ENCODE measurements around the gene VRK3.

VRK3 gene

GRCh38 chr19:50030225-50030624, 5.1 kb upstream of the VRK3 start:
- no peak for DNase-seq (ENCODE audit: low read depth in 3 of 3)

- DNase-seq (ENCODE audit: low read depth in 3 of 3), result no peak
Measured at GRCh38 chr19:50026550-50026906, 1.4 kb upstream of the VRK3 start.

GRCh38 chr19:50025794-50026549, 800 bp upstream of the VRK3 start, which contains the start of gene ZNF473:
Gene ZNF473 (plus strand): TSS chr19:50026005. CDS start chr19:50031083, 5,078 bp downstream.
- DNase-seq (ENCODE audit: low read depth in 3 of 3), result peak; percentile 68 to 84 (median 81)

- no peak for DNase-seq (ENCODE audit: low read depth in 3 of 3)
Measured at GRCh38 chr19:50024719-50025021, 502 bp downstream of the VRK3 start.

GRCh38 chr19:50022823-50023222, 2.3 kb downstream of the VRK3 start:
- no peak for DNase-seq (ENCODE audit: low read depth in 3 of 3)

- no peak for DNase-seq (ENCODE audit: low read depth in 3 of 3)
Measured at GRCh38 chr19:50020481-50020880, 4.7 kb downstream of the VRK3 start.

GRCh38 chr19:50016225-50016807, 8.9 kb downstream of the VRK3 start:
- DNase-seq (ENCODE audit: low read depth in 3 of 3), result no peak

GRCh38 chr19:50008532-50008931, 16.6 kb downstream of the VRK3 start:
- no peak for DNase-seq (ENCODE audit: low read depth in 3 of 3)

GRCh38 chr19:50007947-50008346, 17.2 kb downstream of the VRK3 start:
- no peak for DNase-seq (ENCODE audit: low read depth in 3 of 3)

- no peak for DNase-seq (ENCODE audit: low read depth in 3 of 3)
Measured at GRCh38 chr19:50007170-50007569, 18.0 kb downstream of the VRK3 start.

GRCh38 chr19:50005428-50005827, 19.7 kb downstream of the VRK3 start:
- no peak for DNase-seq (ENCODE audit: low read depth in 3 of 3)

- no peak for DNase-seq (ENCODE audit: low read depth in 3 of 3)
Measured at GRCh38 chr19:50003810-50004419, 21.3 kb downstream of the VRK3 start.

GRCh38 chr19:50003254-50003788, 21.9 kb downstream of the VRK3 start:
- no peak for DNase-seq (ENCODE audit: low read depth in 3 of 3)

- no peak for DNase-seq (ENCODE audit: low read depth in 3 of 3)
Measured at GRCh38 chr19:50002386-50002960, 22.7 kb downstream of the VRK3 start.

- DNase-seq (ENCODE audit: low read depth in 3 of 3), result no peak
Measured at GRCh38 chr19:50001775-50002174, 23.4 kb downstream of the VRK3 start.

GRCh38 chr19:50000841-50001557, 24.2 kb downstream of the VRK3 start:
- no peak for DNase-seq (ENCODE audit: low read depth in 3 of 3)

- DNase-seq (ENCODE audit: low read depth in 3 of 3), result no peak
Measured at GRCh38 chr19:50000038-50000840, 24.9 kb downstream of the VRK3 start.

- no peak for DNase-seq (ENCODE audit: low read depth in 3 of 3)
Measured at GRCh38 chr19:49999371-50000010, 25.7 kb downstream of the VRK3 start.

GRCh38 chr19:49997709-49998108, 27.5 kb downstream of the VRK3 start:
- DNase-seq (ENCODE audit: low read depth in 3 of 3), result no peak

GRCh38 chr19:49988433-49988832, 36.7 kb downstream of the VRK3 start:
- no peak for DNase-seq (ENCODE audit: low read depth in 3 of 3)

GRCh38 chr19:49988007-49988406, 37.2 kb downstream of the VRK3 start:
- DNase-seq (ENCODE audit: low read depth in 3 of 3), result no peak

All from stimulated activated CD4-positive, alpha-beta T cell treated with anti-CD3 and anti-CD28 coated beads, TNF-alpha, amount 100 ng/mL, for 4 hours (primary cell).